ENCODE results near the gene C19orf81.

- TF ChIP-seq EP300 (conservative IDR thresholded peaks at IDR 0.05; ENCODE audit: poor library complexity, severe bottlenecking) (no peak), EZH2 (IDR thresholded peaks at IDR 0.05; ENCODE audit: borderline replicate concordance, insufficient read depth, low read length, poor library complexity, severe bottlenecking) (no peak), CTCF (IDR thresholded peaks at IDR 0.05; ENCODE audit: poor library complexity, severe bottlenecking) (no peak), POLR2AphosphoS5 (IDR thresholded peaks at IDR 0.05) (no peak), TAF1 (IDR thresholded peaks at IDR 0.05; ENCODE audit: low read depth) (no peak)
These were observed 20.7 kb upstream of the C19orf81 start for GRCh38 chr19:50628551-50628950.
